NCI-H146 (cell line): Measurements from ENCODE around the gene OLFM2.

Source experiments
- DNase-seq: peaks from one replicate; lab custom pipeline; 2025; lab: John Stamatoyannopoulos, UW

The OLFM2 gene

DNA sequence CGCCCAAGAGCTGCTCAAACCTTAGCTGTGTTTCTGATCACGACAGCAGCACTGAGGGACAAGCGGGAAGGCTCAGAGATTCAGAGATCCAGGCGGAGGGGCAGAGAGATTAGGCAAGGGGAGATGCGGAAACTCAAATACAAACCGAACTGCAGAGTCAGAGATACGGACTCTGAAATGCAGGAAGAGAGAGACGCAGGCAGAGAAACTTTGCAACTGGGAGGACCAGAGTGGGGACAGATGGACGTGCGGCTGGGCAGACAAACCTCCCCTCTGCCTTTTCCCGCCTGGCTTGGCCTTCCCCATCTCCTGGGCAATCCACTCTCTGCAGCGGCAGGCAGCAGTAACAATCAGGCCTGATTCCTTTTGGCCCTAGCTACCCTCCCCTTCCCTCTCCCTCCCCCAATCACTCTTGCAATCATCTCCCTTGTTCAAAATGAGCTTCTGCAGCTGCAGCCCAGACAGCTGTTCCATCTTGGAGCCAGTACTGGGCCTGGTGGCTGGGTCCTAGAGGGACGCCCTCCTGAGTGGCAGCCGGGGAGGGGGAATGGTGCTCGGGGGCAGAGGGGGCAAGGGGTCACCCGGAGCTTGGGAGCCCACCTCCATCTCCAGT is 29.7 kb downstream of the OLFM2 start:
- DNase-seq = no peak

DNA sequence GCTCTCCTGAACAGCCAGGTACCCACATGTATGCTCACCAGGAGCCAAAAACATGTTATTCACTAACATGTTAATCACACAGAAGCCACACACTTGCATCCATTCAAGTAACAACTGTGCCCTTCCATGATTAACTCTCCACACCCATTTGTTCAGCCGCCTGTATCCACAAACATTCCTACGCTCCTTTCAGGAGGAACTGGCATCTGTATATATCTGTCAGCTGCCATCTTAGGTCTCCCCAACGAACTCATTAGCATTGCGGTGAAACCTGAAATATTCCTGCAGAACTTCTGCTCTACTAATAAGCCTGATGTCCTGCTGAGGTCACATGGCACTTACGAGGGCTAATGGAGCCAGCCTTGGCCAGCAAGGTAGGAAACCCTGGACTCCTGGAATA is 33.0 kb downstream of the OLFM2 start:
- DNase-seq = no peak

DNA sequence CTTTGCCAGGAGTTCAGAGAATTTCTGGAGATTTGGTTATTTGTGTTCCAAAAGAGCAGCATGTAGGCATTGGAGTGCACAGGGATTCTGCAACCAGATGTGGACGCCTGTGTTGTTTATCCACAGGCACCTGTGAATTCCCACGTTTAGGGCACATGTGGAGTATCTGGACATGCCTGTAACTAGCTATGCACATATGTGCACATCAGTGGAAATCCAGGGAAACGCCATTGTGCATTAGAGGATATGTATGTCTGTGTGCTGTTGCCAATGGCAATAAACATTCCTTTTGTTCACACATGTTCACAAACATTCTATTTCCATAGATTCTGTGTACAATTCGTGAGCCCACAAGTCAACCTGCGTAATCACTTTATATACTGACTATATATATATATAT is 34.7 kb downstream of the OLFM2 start:
- DNase-seq = no peak

DNA sequence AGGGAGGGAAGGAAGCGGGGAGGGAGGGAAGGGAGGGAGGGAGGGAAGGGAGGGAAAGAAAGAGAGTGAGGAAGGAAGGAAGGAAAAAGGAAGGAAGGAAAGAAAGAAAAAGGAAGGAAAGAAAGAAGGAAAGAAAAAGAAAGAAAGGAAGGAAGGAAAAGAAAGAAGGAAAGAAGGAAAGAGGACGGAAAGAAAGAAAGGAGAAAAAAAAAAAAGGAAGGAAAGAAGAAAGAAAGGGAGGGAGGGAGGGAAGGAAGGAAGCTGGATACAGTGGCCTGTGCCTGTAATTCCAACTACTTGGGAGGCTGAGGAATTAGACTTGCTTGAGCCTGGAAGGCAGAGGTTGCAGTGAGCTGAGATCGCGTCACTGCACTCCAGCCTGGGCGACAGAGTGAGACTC is 35.3 kb downstream of the OLFM2 start:
- no peak for DNase-seq

DNA sequence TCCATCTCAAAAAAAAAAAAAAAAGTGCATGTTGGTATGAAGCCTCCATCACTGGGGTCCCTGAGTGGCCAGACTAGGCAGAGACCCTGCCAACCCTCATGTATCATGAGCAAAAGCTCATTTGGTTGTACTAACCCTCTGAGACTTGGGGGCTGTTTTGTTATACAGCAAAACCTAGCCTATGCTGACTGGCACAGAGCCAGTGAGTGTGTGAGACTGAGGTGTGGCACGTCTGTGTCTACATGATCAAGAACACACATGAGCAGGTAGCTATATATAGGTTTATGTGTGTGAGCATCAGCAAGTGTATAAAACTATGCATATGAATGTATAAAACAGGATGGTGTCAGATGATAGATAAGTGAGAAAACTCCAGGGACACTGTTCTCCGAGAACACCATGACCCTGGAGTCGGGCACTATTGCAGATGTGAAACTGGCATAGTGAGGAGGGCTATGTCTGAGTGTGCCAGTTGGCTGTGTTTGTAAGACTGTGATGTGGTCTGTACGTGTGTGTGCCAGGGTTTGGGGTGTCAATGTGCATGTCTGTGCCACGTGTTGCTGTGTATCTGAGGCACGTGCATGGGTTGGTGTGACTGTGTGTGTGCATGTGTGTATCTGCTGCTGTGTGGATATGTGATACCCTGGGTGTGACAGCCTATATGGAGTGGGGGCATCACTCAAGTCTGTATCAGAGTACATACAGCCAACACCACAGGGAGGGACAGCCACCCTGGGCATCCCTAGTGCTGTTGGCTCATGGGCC is 44.5 kb downstream of the OLFM2 start:
- no peak for DNase-seq

DNA sequence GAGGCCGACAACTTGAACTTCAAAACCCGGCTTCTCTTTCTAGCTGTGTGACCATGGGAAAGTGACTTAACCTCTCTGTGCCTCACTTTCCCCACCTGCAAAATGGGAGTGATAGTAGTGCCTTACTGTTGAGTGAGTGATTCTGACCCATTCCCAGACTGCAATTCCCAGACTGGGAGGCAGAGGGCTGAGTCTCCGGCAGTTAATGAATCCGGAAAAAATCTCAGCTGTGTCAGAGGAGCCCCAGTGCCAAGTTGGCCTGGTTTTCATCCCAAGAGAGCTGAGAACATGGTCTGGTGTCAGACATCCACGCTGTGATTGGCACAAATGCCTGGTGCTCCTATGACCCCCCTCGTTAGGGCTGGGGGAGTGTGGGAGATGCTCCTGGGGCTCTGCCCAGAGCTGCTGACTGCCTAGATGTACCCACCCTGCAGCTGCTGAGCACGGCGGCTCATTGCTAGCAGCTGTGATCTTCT is 51.2 kb downstream of the OLFM2 start:
- no peak for DNase-seq

DNA sequence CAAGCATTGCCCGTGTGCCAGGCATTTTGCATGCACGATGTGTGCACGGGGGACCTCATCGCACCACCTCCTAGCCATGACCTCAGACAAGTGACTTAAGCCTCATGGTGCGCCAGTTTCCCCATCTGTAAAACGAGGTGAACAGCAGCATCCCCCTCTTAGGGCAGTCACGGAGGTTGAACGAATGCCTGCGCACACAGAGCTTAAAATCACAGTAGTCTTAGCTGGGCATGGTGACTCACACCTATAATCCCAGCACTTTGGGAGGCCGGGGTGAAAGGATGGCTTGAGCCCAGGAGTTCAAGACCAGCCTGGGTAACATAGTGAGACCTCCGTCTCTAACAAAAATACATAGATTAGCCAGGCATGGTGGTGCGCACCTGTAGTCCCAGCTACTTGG is 52.6 kb downstream of the OLFM2 start:
- no peak for DNase-seq

DNA sequence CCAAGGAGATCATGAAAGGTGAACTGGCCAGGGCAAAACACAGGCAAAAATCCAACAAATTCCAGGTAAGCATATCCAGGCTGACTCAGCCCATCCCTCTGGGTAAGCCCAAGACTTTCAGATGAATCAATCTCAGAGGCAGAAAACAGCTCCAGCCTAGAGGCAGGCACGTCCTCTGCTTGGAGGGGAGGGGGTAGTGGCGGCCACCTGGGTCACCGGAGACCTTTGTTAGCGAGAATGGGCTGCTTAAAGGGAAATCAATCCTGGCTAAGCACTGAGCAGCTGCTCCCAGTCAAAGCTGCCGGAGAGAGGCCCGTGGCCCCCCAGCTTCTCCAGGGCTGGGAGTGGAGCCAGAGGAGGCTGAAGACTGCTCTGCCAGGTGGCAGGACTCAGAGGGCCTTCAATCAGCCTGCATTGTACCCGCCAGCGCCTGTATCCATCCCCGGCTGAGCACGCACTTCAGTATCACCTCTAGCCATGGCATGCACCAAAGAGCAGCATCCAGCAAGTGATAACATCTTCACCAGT is 53.0 kb downstream of the OLFM2 start:
- peak; percentile 21 for DNase-seq

DNA sequence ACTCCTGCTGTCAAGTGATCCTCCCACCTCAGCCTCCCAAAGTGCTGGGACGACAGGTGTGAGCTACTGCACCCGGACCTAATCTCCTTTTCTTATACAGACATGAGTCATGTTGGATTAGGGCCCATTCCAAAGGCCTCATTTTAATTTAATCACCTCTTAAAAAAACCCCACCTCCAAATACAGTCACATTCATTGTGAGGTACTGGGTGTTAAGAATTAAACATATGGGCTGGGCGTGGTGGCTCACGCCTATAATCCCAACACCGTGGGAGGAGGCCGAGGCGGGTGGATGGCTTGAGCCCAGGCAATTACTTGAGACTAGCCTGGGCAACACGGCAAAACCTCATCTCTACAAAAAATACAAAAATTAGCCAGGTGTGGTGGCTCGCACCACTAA is 54.6 kb downstream of the OLFM2 start:
- no peak for DNase-seq

DNA sequence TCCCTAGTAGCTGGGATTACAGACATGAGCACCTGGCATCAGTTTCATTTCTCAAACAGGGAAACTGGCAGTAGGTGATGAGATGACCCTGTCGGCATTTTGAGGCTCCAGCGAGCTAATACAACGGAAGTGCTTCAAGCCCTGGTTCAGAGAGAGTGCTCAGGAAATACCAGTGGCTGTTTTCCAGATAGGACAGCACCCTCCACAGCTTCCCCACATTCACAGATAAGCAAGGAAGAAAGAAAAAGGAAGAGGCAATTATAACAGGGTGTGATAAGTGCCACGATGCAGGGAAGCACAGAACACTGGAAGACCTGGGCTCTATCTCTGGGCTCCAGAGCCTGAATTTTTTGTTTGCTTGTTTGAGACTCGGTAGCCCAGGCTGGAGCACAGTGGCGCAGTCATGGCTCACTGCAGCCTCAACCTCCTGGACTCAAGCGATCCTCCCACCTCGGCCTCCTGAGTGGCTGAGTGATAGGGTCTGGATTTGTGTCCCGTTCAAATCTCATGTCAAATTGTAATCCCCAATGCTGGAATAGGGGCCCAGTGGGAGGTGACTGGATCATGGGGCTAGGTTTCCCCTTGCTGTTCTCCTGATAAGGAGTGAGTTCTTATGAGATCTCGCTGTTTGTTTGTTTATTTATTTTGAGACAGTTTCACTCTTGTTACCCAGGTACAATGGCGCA is 57.7 kb downstream of the OLFM2 start:
- no peak for DNase-seq

DNA sequence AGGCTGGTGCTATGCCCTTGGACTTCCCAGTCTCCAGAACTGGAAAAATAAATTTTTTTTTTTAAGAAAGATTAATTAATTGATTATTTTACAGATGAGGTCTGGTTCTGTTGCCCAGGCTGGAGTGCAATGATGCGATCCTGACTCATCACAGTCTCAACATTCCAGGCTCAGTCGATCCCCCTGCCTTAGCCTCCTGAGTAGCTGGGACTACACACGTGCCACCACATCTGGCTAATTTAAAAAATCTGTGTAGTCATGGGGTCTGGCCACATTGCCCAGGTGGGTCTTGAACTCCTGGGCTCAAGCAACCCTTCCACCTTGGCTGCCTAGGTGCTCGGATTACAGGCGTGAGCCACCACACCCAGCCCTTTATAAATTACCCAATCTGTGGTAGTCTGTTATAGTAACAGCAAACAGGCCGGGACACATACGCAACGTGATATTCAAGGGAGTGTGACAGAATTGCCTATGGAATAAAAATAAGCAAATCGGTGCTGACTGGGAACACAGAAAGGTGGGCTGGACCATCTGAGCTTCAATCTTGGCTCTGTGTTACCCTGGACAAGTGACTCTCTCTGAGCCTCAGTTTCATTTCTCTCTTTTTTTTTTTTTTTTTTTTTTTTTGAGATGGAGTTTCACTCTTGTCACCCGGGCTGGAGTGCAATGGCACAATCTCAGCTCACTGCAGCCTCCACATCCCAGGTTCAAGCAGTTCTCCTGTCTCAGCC is 58.4 kb downstream of the OLFM2 start:
- DNase-seq = no peak

DNA sequence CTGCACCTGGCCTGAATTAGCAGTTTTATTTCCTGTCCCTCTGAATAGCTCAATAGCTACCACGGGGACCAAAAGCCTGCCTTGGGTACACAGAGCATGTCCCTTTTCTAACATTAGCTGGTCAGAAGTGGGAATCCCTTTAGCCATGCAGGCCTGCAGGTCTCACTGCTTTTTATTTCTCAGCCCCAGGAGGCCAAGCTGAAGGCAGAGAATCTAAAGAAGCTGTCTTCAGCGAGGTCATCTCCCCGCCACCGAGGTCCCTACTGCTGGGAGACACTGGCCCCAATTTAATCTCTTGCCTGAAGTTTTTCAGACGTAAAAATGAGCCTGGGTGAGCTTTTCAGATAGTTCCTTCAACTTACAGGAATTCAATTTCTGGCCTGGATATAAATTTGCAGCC is 60.5 kb downstream of the OLFM2 start:
- no peak for DNase-seq

DNA sequence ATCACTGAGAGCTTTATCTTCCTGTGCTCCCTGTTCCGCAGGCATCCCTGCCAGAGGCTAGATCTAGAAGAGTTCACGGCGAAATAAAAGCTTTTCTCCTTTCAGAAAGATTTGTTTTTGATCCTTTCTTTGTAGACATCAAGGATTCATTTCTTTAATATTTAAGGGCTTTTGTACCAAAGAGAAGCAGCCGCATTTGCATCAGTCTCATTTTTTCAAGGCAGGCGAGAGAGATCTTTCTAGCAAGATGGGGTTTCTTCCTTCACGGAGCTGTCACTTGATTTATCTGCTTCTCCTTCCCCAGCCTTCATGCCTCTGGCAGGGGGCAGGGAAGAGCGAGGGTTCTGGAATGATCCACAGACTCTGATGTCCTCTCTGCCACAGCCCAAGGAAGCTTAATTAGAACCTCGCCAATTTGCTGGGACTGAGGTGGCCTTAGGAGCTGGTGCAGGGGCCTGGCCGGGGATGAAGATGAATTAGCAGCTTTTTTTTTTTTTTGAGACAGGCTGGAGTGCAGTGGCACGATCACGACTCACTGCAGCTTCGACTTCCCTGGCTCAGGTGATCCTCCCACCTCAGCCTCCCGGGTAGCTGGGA is 61.2 kb downstream of the OLFM2 start:
- no peak for DNase-seq

DNA sequence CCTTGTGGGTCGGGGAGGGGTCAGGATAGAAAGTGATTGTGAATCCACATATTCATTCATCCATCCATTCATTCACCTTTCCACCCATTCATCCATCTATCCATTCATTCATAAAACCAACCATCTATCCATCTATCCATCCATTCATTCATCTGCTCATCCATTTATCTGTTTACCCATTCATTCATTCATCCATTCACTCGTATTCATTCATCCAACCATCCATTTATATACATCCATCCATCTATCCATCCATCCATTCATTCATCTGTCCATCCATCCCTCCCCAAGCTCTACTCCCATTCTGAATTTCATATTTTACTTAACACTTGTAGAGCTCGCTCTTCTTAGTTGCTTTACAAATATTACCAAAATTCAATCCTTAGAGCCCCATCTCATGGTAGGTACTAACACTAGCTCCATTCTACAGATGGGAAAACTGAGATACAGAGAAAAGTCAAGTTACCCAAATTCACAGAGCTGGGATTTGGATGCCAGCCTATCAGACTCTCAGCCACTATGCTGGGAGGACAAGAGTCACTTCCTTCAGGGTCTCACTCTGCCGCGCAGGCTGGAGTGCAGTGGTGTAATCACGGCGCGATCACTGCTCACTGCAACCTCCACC is 63.6 kb downstream of the OLFM2 start:
- DNase-seq = no peak

DNA sequence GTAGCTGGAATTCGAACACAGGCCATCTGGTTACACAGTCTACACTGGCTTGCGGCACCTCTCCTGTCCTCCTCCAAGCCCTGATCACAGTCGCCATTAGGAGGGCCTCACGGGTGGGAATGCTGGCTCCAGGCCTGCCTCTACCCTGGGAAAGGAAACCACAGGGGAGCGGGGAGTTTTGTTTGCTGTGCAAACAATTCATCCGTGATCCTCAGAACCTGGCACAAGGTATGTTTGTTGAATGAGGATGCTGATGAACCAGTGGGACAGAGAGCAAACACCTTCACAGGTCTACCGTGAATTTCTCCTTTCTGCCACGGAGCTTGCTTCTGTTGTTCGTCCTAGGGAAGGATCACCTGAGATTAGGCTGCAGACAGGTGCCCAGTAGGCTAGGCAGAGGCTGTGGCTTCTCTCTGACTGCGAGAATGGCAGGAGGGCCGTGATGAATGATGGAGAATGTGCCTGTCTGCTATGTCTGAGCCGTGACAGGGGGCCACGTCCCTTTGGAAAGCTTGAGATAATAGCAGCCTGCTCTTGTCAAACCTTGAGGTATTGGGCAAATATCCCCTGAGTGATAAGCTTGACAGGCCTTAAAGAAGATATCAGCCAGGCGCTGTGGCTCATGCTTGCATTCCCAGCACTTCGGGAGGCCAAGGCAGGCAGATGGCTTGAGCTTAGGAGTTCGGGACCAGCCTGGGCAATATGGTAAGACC is 64.5 kb downstream of the OLFM2 start:
- DNase-seq = peak; percentile 84

DNA sequence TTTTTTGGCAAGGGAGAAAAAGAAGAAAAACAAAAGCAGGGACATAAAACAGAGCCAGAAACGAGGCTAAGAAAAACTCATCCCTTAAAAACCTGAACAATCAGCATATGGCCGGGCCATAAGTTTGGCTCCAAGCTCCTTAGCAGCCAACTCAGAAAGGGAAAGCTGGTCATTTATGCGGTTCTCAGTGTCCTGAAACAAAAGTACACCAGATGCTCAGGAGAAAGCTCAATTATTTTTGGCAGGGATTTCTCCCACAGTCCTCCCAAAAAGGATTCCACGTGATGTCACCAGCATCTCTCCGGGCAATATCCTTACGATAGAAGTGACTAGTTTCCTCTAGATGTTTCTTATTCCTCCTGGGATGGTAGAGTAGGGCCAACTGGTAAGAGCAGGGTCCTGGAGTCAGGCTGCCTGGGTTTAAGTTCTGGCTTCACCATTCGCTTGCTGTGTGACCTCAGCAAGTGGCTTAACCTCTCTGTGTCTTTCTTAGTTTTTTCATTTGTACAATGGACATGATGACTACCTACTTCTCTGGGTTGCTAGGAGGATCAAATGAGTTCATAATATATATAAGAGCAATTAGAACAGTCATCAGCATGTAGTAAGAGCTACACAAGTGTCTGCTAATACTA is 67.2 kb downstream of the OLFM2 start:
- DNase-seq = no peak

DNA sequence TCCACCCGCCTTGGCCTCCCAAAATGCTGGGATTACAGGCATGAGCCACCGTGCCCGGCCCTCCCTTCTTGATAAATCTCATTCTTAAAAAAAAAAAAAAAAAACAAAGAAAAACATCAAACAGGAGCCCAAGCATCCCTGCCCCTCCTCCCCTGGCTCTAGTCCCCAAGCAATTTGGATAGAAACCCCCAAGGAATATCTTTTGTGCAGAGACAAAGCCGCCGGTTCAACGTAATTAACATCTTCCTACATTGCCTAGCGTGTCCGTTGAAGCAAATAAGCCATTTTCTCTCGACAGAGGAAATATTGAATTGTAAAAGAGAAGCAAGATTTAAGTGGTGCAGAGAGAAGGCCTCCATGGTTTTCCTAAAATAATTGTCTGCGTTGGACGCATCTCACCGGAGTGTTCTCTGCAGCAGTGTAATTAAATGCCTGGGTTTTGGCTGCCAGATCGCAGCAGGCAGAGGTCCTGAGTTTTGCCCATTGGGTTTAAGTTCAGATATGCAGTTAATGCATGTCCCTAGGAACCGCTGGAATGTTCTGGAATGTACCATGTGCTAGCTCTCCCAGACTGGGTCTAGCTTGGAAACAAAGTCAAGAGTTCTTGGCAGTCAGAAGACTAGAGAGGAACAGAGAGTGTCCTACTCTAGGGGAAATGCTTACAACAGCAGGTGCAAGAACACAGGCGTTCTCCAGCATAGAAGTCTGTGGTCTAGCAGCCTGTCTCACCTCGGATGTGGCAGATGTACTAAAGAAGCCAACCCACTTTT is 70.4 kb downstream of the OLFM2 start:
- peak; percentile 22 for DNase-seq

DNA sequence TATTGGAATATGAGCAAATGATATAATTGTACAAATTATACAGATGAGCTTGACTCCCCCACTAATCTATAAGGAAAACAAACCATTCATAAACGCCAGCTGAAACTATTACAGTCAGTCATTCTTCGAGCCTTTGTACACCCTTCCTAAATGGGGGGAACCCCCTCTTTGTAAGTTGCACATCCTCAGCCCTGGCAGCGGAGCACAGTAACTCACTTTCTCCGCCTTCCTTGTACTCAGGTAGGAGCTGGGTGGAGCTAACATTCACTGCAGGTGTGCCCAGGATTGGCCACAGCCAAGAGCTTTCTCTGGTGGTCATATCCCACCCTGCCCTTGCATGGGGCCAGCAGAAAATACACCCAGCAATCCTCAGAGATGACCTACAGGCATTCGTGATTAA is 72.6 kb downstream of the OLFM2 start:
- no peak for DNase-seq

DNA sequence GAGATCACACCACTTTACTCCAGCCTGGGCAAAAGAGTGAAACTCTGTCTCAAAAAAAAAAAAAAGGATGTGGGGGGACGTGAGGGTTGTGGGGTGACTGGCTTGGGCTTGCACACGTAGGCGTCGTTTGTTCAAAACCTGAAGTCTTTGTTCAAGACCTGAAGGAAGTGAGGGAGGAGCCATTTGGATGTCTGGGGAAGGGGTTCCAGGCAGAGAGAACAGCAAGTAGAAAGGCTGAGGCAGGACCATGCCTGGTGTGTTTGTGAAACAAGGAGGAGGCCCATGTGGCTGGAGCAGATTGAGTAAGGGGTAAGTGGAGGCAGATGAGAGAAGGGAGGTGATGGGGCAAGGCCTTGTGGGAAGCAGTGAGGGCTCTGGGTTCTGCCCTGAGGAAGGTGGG is 73.4 kb downstream of the OLFM2 start:
- DNase-seq = no peak

DNA sequence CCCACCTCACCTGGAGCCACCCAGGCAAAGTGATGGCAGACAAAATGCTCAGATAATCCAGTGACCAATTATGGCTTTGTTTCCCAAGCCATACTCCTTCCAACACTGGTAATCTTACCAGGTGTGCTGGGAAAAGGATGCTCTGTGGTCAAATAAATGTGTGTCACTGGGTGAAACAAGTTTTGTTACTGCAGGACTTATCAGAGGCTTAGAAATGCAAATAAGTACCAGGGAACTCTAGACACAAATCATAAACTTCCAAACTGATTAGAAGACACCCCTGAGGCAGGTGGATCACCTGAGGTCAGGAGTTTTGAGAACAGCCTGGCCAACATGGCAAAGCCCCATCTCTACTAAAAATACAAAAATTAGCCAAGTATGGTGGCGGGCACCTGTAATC is 74.8 kb downstream of the OLFM2 start:
- no peak for DNase-seq
